ENCODE measurements around the gene LRBA. TPM values are rescaled to one million over a fixed set of nuclear protein-coding genes. Genes with fewer than 3 reads are reported as not detected.
A peak's percentile ranks its signal among the peaks of the same experiment; 100 is the strongest.

Gene LRBA
- polyA plus RNA-seq, 6 donors from 2014 or later: 18.0 to 25.7 (median 19.6) TPM

DNA sequence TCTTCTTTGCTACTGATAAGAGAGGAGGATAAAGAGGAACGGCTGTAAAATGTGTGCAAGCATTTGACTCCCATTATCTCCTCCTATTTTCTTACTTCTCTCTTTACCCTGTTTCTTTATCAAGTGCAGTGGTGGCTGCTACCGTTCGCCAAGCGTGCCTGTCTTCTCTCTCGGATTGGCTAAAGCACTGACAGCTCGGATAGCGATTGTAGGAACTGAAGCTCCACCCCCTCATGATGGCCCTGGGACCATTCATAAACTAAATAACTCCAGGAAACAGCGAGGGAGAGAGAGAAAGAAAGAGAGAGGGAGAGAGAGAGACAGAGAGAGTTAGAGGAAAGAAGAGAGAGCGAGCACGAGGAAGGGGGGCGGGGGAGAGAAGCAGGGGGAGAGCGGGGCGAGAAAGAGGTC lies 433.4 kb downstream of the LRBA start:
- Mint-ChIP-seq H3K4me1 (no peaks in the 10 kb centered on the region), H3K9me3 (peaks cover 0 to 24% (median 3%) of the 10 kb centered on the region in 7 donors), H3K27me3 (no peaks in the 10 kb centered on the region), H3K36me3 (peaks cover 35 to 43% of the 10 kb centered on the region in 2 donors), H3K27ac (peak overlapping the region in 1 of 6 donors; percentile 89), H3K4me3 (no peak overlapping the region)
- no peak for ATAC-seq (ENCODE audit: low read depth in 2 of 2)
- DNase-seq: no peak

DNA sequence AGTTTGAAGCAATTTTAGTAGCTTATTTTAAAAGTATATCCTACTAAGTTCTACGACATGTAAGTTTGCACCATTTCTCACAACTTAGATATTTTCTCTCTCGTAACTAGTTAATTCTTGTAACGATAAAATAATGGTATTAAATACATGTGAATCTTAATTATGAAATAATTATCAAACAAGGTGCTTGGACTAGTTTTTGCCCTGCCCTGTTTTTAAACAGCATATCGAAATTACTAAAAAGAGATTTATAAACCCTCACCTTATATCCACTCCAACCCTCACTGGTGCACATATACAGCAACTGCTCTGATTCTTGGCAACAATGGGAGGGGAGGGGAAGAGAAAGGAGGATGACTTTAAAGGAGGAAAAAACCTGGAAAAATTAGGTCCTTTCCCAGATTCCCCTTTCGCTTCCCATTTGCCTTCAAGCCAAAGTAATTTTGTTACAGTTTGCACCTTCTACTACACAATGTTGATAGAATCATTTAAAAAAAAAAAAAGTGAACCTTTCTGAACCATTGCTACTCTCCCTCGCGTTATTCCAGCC lies 434.0 kb downstream of the LRBA start:
- H3K4me3 Mint-ChIP-seq: no peak overlapping the region
- H3K27me3 Mint-ChIP-seq: no peaks in the 10 kb centered on the region
- ATAC-seq (ENCODE audit: low read depth in 2 of 2) (no peak), DNase-seq (no peak)
- no peaks in the 10 kb centered on the region for H3K4me1 Mint-ChIP-seq
- peaks cover 35 to 38% of the 10 kb centered on the region in 2 donors for H3K36me3 Mint-ChIP-seq
- peak overlapping the region in 1 of 6 donors; percentile 89 for H3K27ac Mint-ChIP-seq
- H3K9me3 Mint-ChIP-seq: peaks cover 0 to 24% (median 3%) of the 10 kb centered on the region in 7 donors

DNA sequence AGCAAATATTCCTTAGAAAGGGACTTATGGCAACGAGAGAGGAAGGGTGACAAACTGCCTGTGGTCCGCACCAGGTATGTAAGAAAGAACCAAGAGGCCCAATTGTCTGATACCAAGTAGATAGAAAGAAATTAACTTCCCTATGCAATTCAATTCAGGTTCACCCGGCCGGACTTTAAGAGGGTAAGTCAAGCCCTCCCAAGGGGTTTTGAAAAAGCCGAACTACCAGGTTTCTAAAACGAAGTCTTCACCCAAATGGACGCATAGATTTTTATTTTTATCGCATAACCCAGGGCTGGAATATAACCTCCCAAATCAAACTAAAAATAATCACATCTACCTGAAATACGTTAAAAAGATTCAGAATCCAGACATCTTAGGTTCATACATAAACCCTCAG lies 434.8 kb downstream of the LRBA start:
- H3K36me3 Mint-ChIP-seq: peaks cover 35 to 38% of the 10 kb centered on the region in 2 donors
- H3K27ac Mint-ChIP-seq: peak overlapping the region in 1 of 6 donors; percentile 53
- no peaks in the 10 kb centered on the region for H3K27me3 Mint-ChIP-seq
- no peaks in the 10 kb centered on the region for H3K4me1 Mint-ChIP-seq
- no peak for DNase-seq
- H3K9me3 Mint-ChIP-seq: peaks cover 0 to 24% (median 3%) of the 10 kb centered on the region in 7 donors
- H3K4me3 Mint-ChIP-seq: no peak overlapping the region
- ATAC-seq (ENCODE audit: low read depth in 2 of 2): no peak

DNA sequence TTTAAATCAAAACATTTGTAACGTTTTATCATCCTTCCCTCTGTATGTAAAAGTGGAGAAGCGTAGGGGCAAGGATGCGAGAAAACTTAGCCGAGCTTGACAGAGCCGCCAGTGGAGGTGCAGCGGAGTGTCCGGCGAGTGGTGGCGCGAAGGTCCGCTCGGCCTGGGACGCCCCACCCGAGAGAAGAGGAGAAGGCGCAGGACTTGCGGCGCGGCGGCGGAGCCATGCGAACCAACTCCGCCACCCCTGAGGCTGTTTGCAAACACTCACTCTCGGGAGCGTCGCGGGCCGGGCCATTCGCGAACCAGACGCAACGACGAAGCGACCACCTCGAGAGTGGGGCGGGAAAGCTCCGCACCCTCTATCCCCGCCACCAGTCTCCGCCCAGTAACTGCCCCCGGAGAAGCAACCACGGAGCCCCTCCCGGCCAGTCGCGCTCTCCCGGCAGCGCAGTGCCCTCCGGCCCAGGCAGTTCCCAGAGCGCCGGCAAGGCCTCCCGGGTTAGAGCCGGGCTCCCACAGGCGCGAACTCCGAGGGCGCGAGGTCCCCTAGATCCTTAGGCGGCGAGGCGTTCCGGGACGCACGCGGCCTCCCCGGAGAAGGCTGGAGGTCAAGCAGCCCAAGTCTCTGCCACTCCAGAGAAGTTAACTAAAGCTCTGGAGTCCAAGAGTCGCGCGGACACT lies 435.4 kb downstream of the LRBA start:
- no peaks in the 10 kb centered on the region for H3K4me1 Mint-ChIP-seq
- DNase-seq: no peak
- ATAC-seq (ENCODE audit: low read depth in 2 of 2): no peak
- no peaks in the 10 kb centered on the region for H3K27me3 Mint-ChIP-seq
- peaks cover 35 to 38% of the 10 kb centered on the region in 2 donors for H3K36me3 Mint-ChIP-seq
- no peak overlapping the region for H3K4me3 Mint-ChIP-seq
- peaks cover 0 to 24% (median 3%) of the 10 kb centered on the region in 7 donors for H3K9me3 Mint-ChIP-seq
- peak overlapping the region in 2 of 6 donors; percentile 47 to 53 for H3K27ac Mint-ChIP-seq

DNA sequence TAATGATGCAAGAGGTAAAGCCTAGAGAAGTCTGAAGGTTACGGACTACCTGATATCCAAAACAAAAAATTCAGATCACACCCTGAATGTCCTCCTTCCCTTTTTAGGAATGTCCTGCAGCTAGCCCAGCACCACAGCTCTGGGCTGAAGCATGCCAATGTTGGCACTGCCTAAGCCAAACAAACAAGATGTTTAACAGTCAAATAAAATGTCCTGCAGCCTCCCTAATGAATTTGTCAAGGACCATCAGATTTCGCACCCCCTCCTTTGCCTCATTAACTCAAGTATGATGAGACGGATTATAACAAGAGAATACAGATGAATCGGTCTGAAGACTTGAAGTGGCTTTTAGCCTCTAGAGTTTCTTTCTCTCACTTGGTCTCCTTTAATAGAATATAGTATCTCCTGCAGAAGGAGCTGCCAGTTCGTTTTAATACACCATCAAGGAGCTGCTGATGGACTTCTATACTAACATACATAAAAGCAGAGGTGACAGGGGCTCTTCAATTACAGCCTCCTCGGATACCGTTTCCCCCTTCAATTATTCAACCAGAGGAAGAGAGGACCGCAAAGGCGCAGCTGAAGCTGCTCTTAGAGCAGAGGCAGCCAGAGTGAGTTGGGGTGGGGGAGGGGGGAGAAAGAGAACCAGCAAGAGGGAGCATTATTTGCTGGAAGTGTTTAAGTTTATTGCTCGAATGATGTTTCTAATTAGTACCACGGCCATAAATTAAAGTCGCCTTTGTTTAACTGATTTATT lies 436.2 kb downstream of the LRBA start:
- DNase-seq (no peak), ATAC-seq (ENCODE audit: low read depth in 2 of 2) (no peak)
- no peaks in the 10 kb centered on the region for H3K27me3 Mint-ChIP-seq
- H3K4me1 Mint-ChIP-seq: no peaks in the 10 kb centered on the region
- no peak overlapping the region for H3K4me3 Mint-ChIP-seq
- peaks cover 0 to 21% (median 2%) of the 10 kb centered on the region in 7 donors for H3K9me3 Mint-ChIP-seq
- H3K36me3 Mint-ChIP-seq: peaks cover 35% of the 10 kb centered on the region in 2 donors
- H3K27ac Mint-ChIP-seq: peak overlapping the region in 1 of 6 donors; percentile 47

DNA sequence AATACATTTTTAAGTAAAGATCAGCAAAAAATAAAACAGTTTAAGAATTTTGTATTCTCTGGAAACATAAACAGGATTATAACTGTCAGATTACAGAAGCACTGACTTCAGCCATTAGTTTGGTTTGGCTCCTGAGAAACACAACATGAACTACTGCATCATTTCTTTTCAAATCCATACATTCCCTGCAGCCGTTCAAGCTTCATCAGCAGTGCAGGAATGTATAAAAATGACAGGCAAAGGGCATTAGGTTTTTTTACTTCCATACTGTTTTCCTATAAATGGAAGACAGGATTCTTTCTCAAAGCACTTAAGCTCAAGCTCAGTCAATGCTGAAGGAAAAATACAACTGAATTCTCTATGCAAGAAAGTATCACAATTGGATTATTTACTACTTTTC lies 437.3 kb downstream of the LRBA start:
- Mint-ChIP-seq H3K4me1 (no peaks in the 10 kb centered on the region), H3K27ac (no peak overlapping the region), H3K9me3 (peaks cover 0 to 20% (median 1%) of the 10 kb centered on the region in 7 donors), H3K27me3 (no peaks in the 10 kb centered on the region), H3K4me3 (no peak overlapping the region), H3K36me3 (peaks cover 34% of the 10 kb centered on the region in 2 donors)
- DNase-seq (no peak), ATAC-seq (ENCODE audit: low read depth in 2 of 2) (no peak)

DNA sequence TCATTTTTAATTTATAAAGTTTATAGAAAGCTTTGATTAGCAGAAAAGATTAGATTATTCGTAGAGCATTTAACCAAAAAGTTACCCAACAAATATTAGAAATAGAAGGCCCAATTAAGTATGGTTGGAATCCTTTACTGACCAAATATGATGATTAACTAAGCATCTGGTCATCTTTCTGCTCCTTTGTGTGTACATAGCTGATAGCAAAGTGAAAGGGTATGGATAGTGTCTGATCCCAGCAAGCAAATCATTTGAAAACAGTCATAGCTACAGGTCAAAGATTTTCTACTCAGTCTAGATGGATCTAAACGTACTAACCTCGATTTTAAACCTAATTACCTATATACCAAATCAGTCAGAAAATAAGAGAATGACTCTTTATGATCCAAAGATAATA lies 440.4 kb downstream of the LRBA start:
- H3K36me3 Mint-ChIP-seq: peaks cover 10% of the 10 kb centered on the region in 2 donors

DNA sequence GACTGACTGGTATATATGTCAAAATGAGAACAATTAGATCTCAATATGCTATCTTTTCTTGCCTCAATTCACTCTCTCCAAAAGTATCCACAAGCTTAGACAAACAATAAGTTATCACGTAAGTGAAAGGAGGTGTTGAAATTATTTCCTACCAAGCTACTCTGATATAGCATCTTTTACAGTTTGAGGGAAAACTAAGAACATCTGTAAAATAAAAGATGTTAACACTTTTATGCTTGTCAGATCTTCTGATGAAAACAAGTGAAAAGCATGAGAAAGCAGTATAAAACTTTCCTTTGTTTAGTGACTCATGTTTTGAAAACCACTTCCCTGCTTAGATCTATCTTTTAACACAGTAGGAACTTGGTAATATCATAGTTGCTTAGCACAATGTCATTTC lies 441.6 kb downstream of the LRBA start:
- ATAC-seq (ENCODE audit: low read depth in 2 of 2) (no peak), DNase-seq (no peak)
- no peaks in the 10 kb centered on the region for H3K4me1 Mint-ChIP-seq
- H3K4me3 Mint-ChIP-seq: no peak overlapping the region
- H3K27me3 Mint-ChIP-seq: no peaks in the 10 kb centered on the region
- peaks cover 0 to 4% of the 10 kb centered on the region in 2 donors for H3K36me3 Mint-ChIP-seq
- no peaks in the 10 kb centered on the region for H3K9me3 Mint-ChIP-seq
- H3K27ac Mint-ChIP-seq: no peak overlapping the region

More for the DNA sequence above, 440.4 kb downstream of the LRBA start:
- no peaks in the 10 kb centered on the region for H3K4me1 Mint-ChIP-seq
- DNase-seq (no peak), ATAC-seq (ENCODE audit: low read depth in 2 of 2) (no peak)
- no peaks in the 10 kb centered on the region for H3K27me3 Mint-ChIP-seq
- no peak overlapping the region for H3K4me3 Mint-ChIP-seq
- H3K9me3 Mint-ChIP-seq: peaks cover 0 to 6% (median 0%) of the 10 kb centered on the region in 7 donors
- no peak overlapping the region for H3K27ac Mint-ChIP-seq

DNA sequence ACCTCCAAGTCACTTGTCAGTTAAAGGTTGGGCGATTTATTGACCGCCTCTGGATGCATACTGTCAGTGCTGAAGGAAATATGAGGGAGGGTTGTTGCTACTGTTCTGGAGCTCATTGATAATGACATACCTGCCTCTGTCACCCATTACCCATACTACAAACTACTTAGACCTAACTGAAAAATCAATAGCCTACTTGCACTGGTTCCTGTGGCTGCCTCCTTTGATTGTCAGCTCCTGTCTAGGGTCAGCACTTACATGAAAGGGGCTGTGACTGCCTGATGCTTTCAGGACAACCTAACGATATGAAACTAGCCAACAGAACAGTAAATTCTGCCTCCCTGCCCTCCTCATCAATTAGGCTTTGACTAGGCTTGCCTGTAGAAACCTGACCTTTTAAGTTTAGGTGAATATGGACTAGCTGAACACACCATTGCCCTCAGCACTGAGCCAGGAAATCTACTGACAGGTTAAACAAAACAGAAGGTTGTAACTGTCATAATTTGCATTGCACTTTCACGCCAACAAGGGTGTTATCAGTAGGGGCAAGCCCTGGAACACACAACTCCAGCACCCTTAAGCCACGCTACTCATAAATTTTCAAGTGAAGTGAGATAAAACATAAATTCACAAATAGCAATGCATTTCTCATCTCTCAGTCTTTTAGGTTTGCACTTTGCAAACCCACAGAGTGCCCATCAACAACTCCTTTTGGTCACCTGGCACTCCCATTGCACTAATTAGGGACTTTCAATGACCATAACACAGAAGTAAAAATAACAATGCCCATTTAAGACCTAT lies 442.2 kb downstream of the LRBA start:
- ATAC-seq (ENCODE audit: low read depth in 2 of 2) (no peak), DNase-seq (no peak)
- Mint-ChIP-seq H3K4me3 (no peak overlapping the region), H3K9me3 (no peaks in the 10 kb centered on the region), H3K4me1 (no peaks in the 10 kb centered on the region), H3K36me3 (peaks cover 2 to 4% of the 10 kb centered on the region in 2 donors), H3K27me3 (no peaks in the 10 kb centered on the region), H3K27ac (no peak overlapping the region)

DNA sequence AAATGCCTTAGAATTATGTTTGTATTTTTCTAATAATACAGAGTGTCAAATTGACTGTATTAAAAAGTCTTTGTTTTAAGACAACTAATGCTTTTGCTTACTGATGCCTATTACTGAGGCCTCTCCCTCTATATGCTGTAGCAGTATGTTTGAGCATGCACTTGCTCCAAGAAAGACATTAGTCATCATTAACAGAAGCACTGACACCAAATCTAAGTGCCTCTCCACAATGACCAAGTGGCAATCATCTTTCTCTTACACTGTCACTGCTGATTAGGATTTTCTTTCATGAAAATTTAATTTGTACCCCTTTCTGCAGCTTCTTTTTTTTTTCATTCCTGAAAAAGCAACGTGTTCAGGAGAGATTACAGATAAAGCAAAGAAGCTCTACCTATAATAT lies 444.2 kb downstream of the LRBA start:
- peaks cover 0 to 3% (median 0%) of the 10 kb centered on the region in 3 donors for H3K4me1 Mint-ChIP-seq
- peaks cover 4 to 13% of the 10 kb centered on the region in 2 donors for H3K36me3 Mint-ChIP-seq
- H3K27ac Mint-ChIP-seq: no peak overlapping the region
- no peak overlapping the region for H3K4me3 Mint-ChIP-seq
- DNase-seq (no peak), ATAC-seq (ENCODE audit: low read depth in 2 of 2) (no peak)
- H3K27me3 Mint-ChIP-seq: no peaks in the 10 kb centered on the region
- no peaks in the 10 kb centered on the region for H3K9me3 Mint-ChIP-seq

DNA sequence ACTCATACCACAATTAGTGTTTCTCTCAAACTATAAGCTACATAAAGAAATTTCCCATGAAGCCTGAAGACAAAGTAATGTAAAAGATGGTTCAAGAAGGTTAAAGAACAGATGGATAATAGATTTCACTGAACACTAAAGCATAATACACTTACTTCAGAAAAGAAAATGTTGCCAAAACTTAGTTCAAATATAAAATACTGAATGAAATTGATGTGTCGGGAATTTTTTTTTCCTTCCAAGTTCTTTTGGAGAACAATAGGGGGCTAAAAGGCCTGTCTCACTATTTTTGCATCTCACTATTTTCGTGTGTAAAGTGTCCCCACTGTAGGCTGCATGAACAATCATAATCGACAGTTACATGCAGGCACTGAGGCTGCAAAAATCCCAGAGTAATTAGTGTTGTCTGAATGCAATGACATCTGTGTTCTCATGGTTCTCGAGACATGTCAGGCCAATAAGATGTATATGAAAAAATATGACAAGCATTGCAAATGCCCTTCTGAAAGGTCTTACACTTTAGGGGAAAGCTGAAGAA lies 445.0 kb downstream of the LRBA start:
- H3K9me3 Mint-ChIP-seq: peaks cover under 1 to 7% (median under 1%) of the 10 kb centered on the region in 7 donors
- DNase-seq (no peak), ATAC-seq (ENCODE audit: low read depth in 2 of 2) (no peak)
- H3K36me3 Mint-ChIP-seq: peaks cover 7 to 17% of the 10 kb centered on the region in 2 donors
- no peaks in the 10 kb centered on the region for H3K27me3 Mint-ChIP-seq
- no peak overlapping the region for H3K4me3 Mint-ChIP-seq
- peaks cover 0 to 3% (median 0%) of the 10 kb centered on the region in 3 donors for H3K4me1 Mint-ChIP-seq
- H3K27ac Mint-ChIP-seq: no peak overlapping the region

DNA sequence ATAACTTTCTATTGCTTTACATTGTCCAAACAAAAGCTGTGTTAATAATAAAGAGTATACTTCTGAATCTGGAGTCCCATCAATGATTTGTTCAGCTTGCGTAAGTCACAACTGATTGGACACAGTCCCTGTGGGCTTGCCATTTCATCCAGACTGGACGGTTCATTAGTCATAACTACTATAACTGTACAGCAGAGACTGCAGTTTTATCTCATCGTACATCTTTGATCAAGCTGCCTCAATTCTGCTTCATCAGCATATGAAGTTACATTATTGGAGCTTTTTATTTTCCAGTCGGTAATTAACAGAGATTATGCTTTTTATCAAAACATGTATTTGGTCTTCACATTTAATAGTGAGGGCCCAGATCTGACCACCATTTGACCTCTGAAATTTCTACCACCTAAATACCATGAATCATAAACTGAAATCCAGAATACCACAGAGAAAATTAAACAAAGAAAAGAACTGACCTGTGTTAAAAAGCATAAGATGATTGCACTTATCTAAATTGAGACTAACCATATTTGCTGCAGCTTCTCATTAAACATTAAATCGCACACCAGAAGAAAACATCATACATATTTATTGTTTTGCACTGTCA lies 445.6 kb downstream of the LRBA start:
- no peak for DNase-seq

More for the DNA sequence above, 445.6 kb downstream of the LRBA start:
- peaks cover 9 to 21% of the 10 kb centered on the region in 2 donors for H3K36me3 Mint-ChIP-seq
- peaks cover 3 to 13% (median 6%) of the 10 kb centered on the region in 7 donors for H3K9me3 Mint-ChIP-seq
- H3K4me1 Mint-ChIP-seq: peaks cover 0 to 3% (median 0%) of the 10 kb centered on the region in 3 donors
- H3K27me3 Mint-ChIP-seq: no peaks in the 10 kb centered on the region
- no peak overlapping the region for H3K27ac Mint-ChIP-seq
- no peak for ATAC-seq (ENCODE audit: low read depth in 2 of 2)
- no peak overlapping the region for H3K4me3 Mint-ChIP-seq

Data from naive B cell (primary cell).